Activated B cell treated with CpG ODN at 0.5 μM for 24 hours (primary cell): ENCODE measurements around the gene RRBP1. TPM values are rescaled to one million over a fixed set of nuclear protein-coding genes. Genes with fewer than 3 reads are reported as not detected.

ENCODE experiments used
- ATAC-seq: fragments of 200-7000 bp; cut with Tn5 transposase; one replicate; pipeline ENCODE4 v1.10.0; 2021; ENCODE audit warnings: low read depth, mild to moderate bottlenecking, moderate library complexity
- CTCF ChIA-PET: fragments of 350-600 bp; sonication (Branson Sonifier 250); formaldehyde crosslinking; loops from one replicate; lab custom pipeline; 2021; ENCODE audit warnings: antibody characterized with exemption; lab: Charles Lee
- POLR2A ChIA-PET: fragments of 350-600 bp; sonication (Branson Sonifier 250); formaldehyde crosslinking; loops from one replicate; lab custom pipeline; 2021; ENCODE audit warnings: antibody characterized with exemption; lab: Charles Lee
- DNase-seq: peaks from one replicate; pipeline ENCODE4 v3.0.0; 2022
- H3K27ac Mint-ChIP-seq: one replicate; pipeline ENCODE4 v1.8.0; 2020; ENCODE audit warnings: mixed read lengths
- H3K27me3 Mint-ChIP-seq: one replicate; pipeline ENCODE4 v1.8.0; 2021; ENCODE audit warnings: mixed read lengths
- H3K36me3 Mint-ChIP-seq: one replicate; pipeline ENCODE4 v1.8.0; 2021; ENCODE audit warnings: low read depth, mixed read lengths
- H3K4me1 Mint-ChIP-seq: one replicate; pipeline ENCODE4 v1.8.0; 2021; ENCODE audit warnings: mixed read lengths
- H3K4me3 Mint-ChIP-seq: one replicate; pipeline ENCODE4 v1.8.0; 2020; ENCODE audit warnings: mild to moderate bottlenecking, mixed read lengths
- H3K9me3 Mint-ChIP-seq: one replicate; pipeline ENCODE4 v1.8.0; 2020; ENCODE audit warnings: mixed read lengths
- intact Hi-C: fragments of 100-400 bp; cut with micrococcal nuclease; formaldehyde crosslinking; loops from one replicate; pipeline ENCODE4 v1.15.1; 2024
- total RNA-seq: library from RNA; stranded (reverse); gene quantifications from 2 replicates; pipeline ENCODE4 v1.2.3, GENCODE V29; 2022
- TF ChIP-seq, protein P1 (sequence below): fragments of 200-600 bp; IDR thresholded peaks from one replicate; pipeline ENCODE4 v1.8.0; 2022; ENCODE audit warnings: antibody characterized with exemption, mild to moderate bottlenecking

The RRBP1 gene
- total RNA-seq, 1 donor from 2014 or later, result 22.0 TPM

DNA sequence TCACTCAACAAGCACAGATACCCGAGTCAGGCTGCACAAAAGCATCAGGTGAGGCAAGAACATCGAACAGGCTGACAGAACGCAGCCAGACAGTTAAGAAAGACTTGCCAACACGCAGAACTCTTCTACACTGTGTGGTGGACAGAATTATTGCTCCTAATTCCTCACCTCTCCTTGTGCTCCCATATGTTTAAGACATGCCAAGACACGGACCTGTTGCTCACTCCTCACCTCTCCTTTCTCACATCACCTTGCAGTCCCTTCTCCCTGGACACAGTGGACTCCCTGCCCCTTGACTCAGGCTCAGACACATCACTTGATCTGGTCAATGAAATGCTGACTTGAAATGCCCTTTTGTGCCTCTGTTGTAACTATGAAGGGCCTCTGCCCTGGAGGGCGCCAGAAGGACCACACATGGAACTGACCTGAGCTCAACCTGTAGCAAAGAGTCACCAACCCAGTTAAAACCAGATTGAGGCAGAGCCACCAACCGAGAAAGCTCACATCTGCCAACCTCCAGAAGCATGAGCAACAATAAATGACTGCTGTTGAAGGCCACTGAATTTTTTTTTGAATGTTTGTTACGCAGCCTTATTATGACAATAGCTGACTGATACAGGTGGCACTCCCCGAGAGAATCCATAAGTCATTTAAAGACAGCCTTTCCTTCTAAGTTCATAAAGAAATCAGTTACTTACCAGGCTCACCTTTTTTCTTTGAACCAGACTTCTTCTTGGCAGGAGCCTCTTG is 24.0 kb downstream of the RRBP1 start:
- no peak for ATAC-seq

DNA sequence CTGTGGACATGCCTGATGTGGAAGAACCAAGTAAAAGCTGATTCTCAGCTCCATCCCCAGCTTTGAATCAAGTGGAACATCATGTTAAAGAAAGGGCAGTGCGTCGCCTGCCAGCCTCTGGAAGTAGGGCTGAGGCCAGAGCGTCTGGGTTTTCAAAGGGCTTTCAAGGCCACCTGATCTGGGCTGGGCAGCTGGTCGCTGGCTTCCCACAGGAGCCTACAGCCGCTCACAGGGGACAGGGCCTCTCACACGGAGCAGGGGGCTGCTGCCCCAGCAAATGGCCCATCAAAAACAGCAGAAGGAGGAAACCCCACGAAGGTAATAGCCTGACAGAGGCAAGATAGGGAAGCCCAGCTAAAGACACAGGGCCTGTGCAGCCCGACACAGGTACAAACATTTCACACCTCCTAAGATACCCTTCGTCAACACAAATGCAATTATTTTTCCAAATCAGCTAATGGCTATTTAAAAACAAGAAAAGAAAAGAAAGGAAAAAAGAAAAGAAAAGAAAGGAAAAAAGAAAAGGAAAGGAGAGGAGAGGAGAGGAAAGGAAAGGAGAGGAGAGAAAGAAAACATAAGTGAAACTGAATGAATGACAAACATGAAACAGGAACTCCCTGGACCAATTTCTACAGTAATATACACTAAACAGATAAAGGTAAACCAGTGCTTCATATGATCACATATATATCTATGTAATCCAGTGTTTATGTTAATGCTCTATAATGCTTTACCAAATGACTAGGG is 24.8 kb downstream of the RRBP1 start:
- TF ChIP-seq, protein P1, sequence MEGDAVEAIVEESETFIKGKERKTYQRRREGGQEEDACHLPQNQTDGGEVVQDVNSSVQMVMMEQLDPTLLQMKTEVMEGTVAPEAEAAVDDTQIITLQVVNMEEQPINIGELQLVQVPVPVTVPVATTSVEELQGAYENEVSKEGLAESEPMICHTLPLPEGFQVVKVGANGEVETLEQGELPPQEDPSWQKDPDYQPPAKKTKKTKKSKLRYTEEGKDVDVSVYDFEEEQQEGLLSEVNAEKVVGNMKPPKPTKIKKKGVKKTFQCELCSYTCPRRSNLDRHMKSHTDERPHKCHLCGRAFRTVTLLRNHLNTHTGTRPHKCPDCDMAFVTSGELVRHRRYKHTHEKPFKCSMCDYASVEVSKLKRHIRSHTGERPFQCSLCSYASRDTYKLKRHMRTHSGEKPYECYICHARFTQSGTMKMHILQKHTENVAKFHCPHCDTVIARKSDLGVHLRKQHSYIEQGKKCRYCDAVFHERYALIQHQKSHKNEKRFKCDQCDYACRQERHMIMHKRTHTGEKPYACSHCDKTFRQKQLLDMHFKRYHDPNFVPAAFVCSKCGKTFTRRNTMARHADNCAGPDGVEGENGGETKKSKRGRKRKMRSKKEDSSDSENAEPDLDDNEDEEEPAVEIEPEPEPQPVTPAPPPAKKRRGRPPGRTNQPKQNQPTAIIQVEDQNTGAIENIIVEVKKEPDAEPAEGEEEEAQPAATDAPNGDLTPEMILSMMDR, result no peak
- ATAC-seq (no peak), DNase-seq (no peak)
- Mint-ChIP-seq H3K4me1 (peaks cover 18% of the 10 kb centered on the region), H3K27ac (no peak overlapping the region), H3K27me3 (no peaks in the 10 kb centered on the region), H3K36me3 (peaks cover 20% of the 10 kb centered on the region), H3K4me3 (no peak overlapping the region), H3K9me3 (peaks cover 6% of the 10 kb centered on the region)
- intact Hi-C loops, result no loop called here
- POLR2A ChIA-PET, result interaction anchor here (0.7 kb wide), 1 partner anchor 14 kb away, joined by 5 read pairs; no protein-coding TSS in a partner anchor
- CTCF ChIA-PET, result interaction anchor here (1.2 kb wide), 1 partner anchor 282 kb away, joined by 3 read pairs; no protein-coding TSS in a partner anchor

More for the DNA sequence above, 24.0 kb downstream of the RRBP1 start:
- H3K4me3 Mint-ChIP-seq, result no peak overlapping the region
- POLR2A ChIA-PET, result no interaction called here
- TF ChIP-seq, protein P1, result no peak
- peaks cover 20% of the 10 kb centered on the region for H3K36me3 Mint-ChIP-seq
- no peak for DNase-seq
- H3K27me3 Mint-ChIP-seq, result no peaks in the 10 kb centered on the region
- H3K27ac Mint-ChIP-seq, result no peak overlapping the region
- H3K9me3 Mint-ChIP-seq, result peaks cover 6% of the 10 kb centered on the region
- intact Hi-C loops, result no loop called here
- CTCF ChIA-PET, result no interaction called here
- H3K4me1 Mint-ChIP-seq, result peaks cover 22% of the 10 kb centered on the region

DNA sequence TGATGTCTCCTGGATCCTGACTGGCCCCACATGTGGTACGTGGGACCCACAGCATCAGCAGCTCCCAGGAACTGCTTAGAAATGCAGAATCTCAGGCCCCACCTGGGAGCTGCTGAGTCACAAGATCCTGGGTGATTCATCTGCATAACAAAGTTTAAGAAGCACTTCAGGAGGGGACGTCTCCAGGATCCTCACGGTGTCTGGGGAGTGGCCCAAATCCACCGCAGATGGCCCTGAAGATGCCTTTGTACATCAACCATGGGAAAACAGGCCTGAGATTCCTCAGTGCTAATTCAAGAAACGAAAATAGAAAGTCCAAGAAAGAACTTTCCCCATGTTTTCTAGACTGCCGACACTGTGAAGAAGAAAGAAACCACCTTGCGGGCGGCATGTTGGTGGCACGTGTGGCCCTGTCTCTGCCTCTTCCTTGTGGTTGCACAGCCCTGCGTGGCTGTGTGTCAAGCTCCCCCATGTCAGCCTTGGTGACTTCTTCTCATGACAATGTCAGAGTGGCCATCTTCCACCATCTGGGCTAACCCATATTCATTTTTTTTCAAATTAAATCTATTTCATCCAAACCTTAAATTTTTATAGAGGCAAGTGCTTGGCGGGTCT is 26.1 kb downstream of the RRBP1 start:
- Mint-ChIP-seq H3K36me3 (peaks cover 20% of the 10 kb centered on the region), H3K4me3 (no peak overlapping the region), H3K27ac (no peak overlapping the region), H3K4me1 (peaks cover 6% of the 10 kb centered on the region), H3K9me3 (peaks cover 6% of the 10 kb centered on the region), H3K27me3 (no peaks in the 10 kb centered on the region)
- intact Hi-C loops, result loop anchor here (1.0 kb wide), 2 partner anchors 242 to 340 kb away; no protein-coding TSS in a partner anchor
- POLR2A ChIA-PET, result no interaction called here
- TF ChIP-seq, protein P1, result no peak
- DNase-seq (no peak), ATAC-seq (no peak)
- CTCF ChIA-PET, result interaction anchor here (1.2 to 1.5 kb wide), 3 partner anchors 26 to 283 kb away, joined by 3 to 6 read pairs (median 6); partner anchors contain the start of gene RRBP1

DNA sequence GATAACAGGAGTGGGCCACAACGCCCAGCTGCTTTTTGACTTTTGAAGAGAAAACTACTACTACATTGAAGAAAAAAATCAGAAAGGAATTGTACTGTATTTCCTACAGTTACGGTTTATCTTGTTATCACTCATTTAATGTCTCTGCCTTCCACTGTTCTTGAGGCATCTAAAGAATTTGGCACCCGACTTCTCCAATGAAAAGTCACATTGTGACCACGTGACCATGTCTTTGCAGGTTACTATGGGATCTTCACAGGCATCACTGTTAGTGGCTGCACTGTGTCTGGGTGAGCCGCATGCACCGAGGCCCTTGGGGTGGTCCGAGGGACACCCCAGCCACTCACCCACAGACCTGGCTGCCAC is 26.8 kb downstream of the RRBP1 start:
- Mint-ChIP-seq H3K27ac (no peak overlapping the region), H3K27me3 (no peaks in the 10 kb centered on the region), H3K4me1 (peaks cover 4% of the 10 kb centered on the region), H3K4me3 (no peak overlapping the region), H3K9me3 (peaks cover 6% of the 10 kb centered on the region), H3K36me3 (peaks cover 20% of the 10 kb centered on the region)
- ChIA-PET POLR2A (no interaction called here), CTCF (interaction anchor here (1.3 to 1.5 kb wide), 3 partner anchors 27 to 283 kb away, joined by 3 to 6 read pairs (median 6); partner anchors contain the start of gene RRBP1)
- TF ChIP-seq, protein P1, result no peak
- DNase-seq (no peak), ATAC-seq (no peak)
- intact Hi-C loops, result loop anchor here (1.0 kb wide), 2 partner anchors 243 to 341 kb away; no protein-coding TSS in a partner anchor
